Ishikawa (cell line): Measurements from ENCODE around the gene ARHGEF6.

Experiments
- CREB1 ChIP-seq: IDR thresholded peaks from 2 replicates; pipeline ENCODE4 v1.6.1; 2012; ENCODE audit warnings: low read depth
- RAD21 ChIP-seq: IDR thresholded peaks from 2 replicates; pipeline ENCODE4 v1.6.1; 2012; ENCODE audit warnings: low read depth
- TEAD4 ChIP-seq: IDR thresholded peaks from 2 replicates; pipeline ENCODE4 v1.6.1; 2012
- YY1 ChIP-seq: IDR thresholded peaks from 2 replicates; pipeline ENCODE4 v1.6.1; 2012; ENCODE audit warnings: low read depth
- TF ChIP-seq, protein P1 (sequence below): IDR thresholded peaks from 2 replicates; pipeline ENCODE4 v1.6.1; 2012; ENCODE audit warnings: low read depth, mild to moderate bottlenecking
- TF ChIP-seq, protein P2 (sequence below): IDR thresholded peaks from 2 replicates; pipeline ENCODE4 v1.6.1; 2012
- TF ChIP-seq, protein P3 (sequence below): IDR thresholded peaks from 2 replicates; pipeline ENCODE4 v1.6.1; 2012

DNA sequence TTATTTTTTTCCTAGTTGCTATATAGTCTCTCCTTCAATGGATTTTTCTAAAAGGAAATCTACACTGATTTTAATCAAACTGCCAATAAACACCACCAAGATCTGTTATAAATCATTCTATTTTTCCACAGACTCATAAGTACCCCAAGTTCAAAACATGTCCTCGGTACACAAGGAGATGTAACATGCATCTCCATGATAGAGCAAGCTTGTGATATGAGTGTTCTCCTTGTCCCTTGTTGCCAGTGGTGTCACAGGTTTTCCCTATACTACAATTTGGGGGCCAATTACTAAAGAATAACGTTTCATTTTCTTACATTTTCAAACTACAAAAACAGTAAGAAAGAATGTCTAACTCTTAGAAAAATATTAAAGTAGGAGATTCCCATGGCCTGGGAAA is 491 bp downstream of the ARHGEF6 start:
- TF ChIP-seq, protein P1, sequence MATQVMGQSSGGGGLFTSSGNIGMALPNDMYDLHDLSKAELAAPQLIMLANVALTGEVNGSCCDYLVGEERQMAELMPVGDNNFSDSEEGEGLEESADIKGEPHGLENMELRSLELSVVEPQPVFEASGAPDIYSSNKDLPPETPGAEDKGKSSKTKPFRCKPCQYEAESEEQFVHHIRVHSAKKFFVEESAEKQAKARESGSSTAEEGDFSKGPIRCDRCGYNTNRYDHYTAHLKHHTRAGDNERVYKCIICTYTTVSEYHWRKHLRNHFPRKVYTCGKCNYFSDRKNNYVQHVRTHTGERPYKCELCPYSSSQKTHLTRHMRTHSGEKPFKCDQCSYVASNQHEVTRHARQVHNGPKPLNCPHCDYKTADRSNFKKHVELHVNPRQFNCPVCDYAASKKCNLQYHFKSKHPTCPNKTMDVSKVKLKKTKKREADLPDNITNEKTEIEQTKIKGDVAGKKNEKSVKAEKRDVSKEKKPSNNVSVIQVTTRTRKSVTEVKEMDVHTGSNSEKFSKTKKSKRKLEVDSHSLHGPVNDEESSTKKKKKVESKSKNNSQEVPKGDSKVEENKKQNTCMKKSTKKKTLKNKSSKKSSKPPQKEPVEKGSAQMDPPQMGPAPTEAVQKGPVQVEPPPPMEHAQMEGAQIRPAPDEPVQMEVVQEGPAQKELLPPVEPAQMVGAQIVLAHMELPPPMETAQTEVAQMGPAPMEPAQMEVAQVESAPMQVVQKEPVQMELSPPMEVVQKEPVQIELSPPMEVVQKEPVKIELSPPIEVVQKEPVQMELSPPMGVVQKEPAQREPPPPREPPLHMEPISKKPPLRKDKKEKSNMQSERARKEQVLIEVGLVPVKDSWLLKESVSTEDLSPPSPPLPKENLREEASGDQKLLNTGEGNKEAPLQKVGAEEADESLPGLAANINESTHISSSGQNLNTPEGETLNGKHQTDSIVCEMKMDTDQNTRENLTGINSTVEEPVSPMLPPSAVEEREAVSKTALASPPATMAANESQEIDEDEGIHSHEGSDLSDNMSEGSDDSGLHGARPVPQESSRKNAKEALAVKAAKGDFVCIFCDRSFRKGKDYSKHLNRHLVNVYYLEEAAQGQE: no peak
- TF ChIP-seq RAD21: no peak
- TF ChIP-seq CREB1: no peak
- no peak for TF ChIP-seq TEAD4
- TF ChIP-seq, protein P2, sequence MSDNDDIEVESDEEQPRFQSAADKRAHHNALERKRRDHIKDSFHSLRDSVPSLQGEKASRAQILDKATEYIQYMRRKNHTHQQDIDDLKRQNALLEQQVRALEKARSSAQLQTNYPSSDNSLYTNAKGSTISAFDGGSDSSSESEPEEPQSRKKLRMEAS: no peak
- no peak for TF ChIP-seq YY1
- TF ChIP-seq, protein P3, sequence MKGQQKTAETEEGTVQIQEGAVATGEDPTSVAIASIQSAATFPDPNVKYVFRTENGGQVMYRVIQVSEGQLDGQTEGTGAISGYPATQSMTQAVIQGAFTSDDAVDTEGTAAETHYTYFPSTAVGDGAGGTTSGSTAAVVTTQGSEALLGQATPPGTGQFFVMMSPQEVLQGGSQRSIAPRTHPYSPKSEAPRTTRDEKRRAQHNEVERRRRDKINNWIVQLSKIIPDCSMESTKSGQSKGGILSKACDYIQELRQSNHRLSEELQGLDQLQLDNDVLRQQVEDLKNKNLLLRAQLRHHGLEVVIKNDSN: no peak
